ENCODE measurements around the gene ZBTB7C. TPM values are rescaled to one million over a fixed set of nuclear protein-coding genes. Genes with fewer than 3 reads are reported as not detected.

The ZBTB7C gene
- polyA plus RNA-seq, 1 of the 3 experiments (the other 2 are of a cell fraction), result 0.05 TPM

DNA sequence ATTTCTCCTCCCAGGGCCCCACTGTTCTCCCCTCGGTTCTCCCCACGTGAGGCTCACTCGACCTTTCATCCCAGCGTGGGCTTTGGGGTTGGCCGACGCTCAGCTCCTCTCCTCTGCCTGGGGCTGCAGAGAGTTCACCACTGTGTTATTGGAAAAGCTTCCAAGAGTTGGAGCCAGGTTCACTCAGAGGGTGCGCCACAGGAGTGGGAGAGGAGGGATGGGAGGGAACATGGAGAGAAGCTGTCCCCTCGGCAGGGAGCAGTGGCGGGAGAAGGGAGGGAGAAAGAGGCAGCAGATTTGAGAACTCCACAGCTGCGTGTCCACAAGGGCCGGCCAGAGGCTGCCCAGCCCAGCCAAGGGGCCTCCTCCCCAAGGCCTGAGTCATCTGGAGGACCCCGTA lies 281.6 kb downstream of the ZBTB7C start:
- no peaks in the 10 kb centered on the region for H3K9me2 ChIP-seq
- no peak overlapping the region for H2AFZ ChIP-seq (ENCODE audit: low read depth)
- H3K9ac ChIP-seq, result no peak overlapping the region
- ChIA-PET POLR2A (no interaction called here), CTCF (interaction anchor here (1.0 to 1.4 kb wide), 3 partner anchors 28 to 319 kb away, joined by 3 read pairs; no protein-coding TSS in a partner anchor)
- no peak overlapping the region for H3K27ac ChIP-seq (ENCODE audit: low read depth in 2 of 2, low read length in 1 of 2)
- no peak overlapping the region for H3K4me2 ChIP-seq
- TF ChIP-seq NRF1 (IDR thresholded peaks at IDR 0.05; ENCODE audit: low read depth, low read length), result no peak
- TF ChIP-seq, protein P1, sequence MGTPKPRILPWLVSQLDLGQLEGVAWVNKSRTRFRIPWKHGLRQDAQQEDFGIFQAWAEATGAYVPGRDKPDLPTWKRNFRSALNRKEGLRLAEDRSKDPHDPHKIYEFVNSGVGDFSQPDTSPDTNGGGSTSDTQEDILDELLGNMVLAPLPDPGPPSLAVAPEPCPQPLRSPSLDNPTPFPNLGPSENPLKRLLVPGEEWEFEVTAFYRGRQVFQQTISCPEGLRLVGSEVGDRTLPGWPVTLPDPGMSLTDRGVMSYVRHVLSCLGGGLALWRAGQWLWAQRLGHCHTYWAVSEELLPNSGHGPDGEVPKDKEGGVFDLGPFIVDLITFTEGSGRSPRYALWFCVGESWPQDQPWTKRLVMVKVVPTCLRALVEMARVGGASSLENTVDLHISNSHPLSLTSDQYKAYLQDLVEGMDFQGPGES (IDR thresholded peaks at IDR 0.05; ENCODE audit: low read depth, low read length), result no peak
- TF ChIP-seq RXRA (IDR thresholded peaks at IDR 0.05; ENCODE audit: borderline replicate concordance, low read depth), result no peak
- TF ChIP-seq, protein P2, sequence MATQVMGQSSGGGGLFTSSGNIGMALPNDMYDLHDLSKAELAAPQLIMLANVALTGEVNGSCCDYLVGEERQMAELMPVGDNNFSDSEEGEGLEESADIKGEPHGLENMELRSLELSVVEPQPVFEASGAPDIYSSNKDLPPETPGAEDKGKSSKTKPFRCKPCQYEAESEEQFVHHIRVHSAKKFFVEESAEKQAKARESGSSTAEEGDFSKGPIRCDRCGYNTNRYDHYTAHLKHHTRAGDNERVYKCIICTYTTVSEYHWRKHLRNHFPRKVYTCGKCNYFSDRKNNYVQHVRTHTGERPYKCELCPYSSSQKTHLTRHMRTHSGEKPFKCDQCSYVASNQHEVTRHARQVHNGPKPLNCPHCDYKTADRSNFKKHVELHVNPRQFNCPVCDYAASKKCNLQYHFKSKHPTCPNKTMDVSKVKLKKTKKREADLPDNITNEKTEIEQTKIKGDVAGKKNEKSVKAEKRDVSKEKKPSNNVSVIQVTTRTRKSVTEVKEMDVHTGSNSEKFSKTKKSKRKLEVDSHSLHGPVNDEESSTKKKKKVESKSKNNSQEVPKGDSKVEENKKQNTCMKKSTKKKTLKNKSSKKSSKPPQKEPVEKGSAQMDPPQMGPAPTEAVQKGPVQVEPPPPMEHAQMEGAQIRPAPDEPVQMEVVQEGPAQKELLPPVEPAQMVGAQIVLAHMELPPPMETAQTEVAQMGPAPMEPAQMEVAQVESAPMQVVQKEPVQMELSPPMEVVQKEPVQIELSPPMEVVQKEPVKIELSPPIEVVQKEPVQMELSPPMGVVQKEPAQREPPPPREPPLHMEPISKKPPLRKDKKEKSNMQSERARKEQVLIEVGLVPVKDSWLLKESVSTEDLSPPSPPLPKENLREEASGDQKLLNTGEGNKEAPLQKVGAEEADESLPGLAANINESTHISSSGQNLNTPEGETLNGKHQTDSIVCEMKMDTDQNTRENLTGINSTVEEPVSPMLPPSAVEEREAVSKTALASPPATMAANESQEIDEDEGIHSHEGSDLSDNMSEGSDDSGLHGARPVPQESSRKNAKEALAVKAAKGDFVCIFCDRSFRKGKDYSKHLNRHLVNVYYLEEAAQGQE (IDR thresholded peaks at IDR 0.05; ENCODE audit: low read depth, low read length), result no peak
- TF ChIP-seq TAF1 (IDR thresholded peaks at IDR 0.05; ENCODE audit: borderline replicate concordance, low read depth, low read length), result no peak
- TF ChIP-seq, protein P3, sequence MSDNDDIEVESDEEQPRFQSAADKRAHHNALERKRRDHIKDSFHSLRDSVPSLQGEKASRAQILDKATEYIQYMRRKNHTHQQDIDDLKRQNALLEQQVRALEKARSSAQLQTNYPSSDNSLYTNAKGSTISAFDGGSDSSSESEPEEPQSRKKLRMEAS (IDR thresholded peaks at IDR 0.05; ENCODE audit: low read depth), result no peak
- TF ChIP-seq GABPA (IDR thresholded peaks at IDR 0.05; ENCODE audit: low read depth), result no peak
- TF ChIP-seq POLR2AphosphoS5 (IDR thresholded peaks at IDR 0.05; ENCODE audit: low read depth, low read length), result no peak
- TF ChIP-seq ELF1 (IDR thresholded peaks at IDR 0.05), result no peak
- TF ChIP-seq, protein P4, sequence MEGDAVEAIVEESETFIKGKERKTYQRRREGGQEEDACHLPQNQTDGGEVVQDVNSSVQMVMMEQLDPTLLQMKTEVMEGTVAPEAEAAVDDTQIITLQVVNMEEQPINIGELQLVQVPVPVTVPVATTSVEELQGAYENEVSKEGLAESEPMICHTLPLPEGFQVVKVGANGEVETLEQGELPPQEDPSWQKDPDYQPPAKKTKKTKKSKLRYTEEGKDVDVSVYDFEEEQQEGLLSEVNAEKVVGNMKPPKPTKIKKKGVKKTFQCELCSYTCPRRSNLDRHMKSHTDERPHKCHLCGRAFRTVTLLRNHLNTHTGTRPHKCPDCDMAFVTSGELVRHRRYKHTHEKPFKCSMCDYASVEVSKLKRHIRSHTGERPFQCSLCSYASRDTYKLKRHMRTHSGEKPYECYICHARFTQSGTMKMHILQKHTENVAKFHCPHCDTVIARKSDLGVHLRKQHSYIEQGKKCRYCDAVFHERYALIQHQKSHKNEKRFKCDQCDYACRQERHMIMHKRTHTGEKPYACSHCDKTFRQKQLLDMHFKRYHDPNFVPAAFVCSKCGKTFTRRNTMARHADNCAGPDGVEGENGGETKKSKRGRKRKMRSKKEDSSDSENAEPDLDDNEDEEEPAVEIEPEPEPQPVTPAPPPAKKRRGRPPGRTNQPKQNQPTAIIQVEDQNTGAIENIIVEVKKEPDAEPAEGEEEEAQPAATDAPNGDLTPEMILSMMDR (IDR thresholded peaks at IDR 0.05), result no peak
- no peak for TF ChIP-seq YY1 (IDR thresholded peaks at IDR 0.05; ENCODE audit: low read depth)
- TF ChIP-seq, protein P5, sequence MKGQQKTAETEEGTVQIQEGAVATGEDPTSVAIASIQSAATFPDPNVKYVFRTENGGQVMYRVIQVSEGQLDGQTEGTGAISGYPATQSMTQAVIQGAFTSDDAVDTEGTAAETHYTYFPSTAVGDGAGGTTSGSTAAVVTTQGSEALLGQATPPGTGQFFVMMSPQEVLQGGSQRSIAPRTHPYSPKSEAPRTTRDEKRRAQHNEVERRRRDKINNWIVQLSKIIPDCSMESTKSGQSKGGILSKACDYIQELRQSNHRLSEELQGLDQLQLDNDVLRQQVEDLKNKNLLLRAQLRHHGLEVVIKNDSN (IDR thresholded peaks at IDR 0.05; ENCODE audit: borderline replicate concordance, low read depth), result no peak
- TF ChIP-seq FOXJ3 (CRISPR knock-in tag; IDR thresholded peaks at IDR 0.05), result no peak
- no peak for TF ChIP-seq EZH2phosphoT487 (IDR thresholded peaks at IDR 0.05; ENCODE audit: borderline replicate concordance, low read depth)
- TF ChIP-seq, protein P6, sequence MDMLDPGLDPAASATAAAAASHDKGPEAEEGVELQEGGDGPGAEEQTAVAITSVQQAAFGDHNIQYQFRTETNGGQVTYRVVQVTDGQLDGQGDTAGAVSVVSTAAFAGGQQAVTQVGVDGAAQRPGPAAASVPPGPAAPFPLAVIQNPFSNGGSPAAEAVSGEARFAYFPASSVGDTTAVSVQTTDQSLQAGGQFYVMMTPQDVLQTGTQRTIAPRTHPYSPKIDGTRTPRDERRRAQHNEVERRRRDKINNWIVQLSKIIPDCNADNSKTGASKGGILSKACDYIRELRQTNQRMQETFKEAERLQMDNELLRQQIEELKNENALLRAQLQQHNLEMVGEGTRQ (IDR thresholded peaks at IDR 0.05; ENCODE audit: borderline replicate concordance, low read depth, low read length), result no peak
- no peak for TF ChIP-seq MEF2A (IDR thresholded peaks at IDR 0.05; ENCODE audit: borderline replicate concordance, low read depth)
- no peak for TF ChIP-seq RAD21 (IDR thresholded peaks at IDR 0.05; ENCODE audit: low read length)
- no peak for TF ChIP-seq MXI1 (IDR thresholded peaks at IDR 0.05; ENCODE audit: low read depth, low read length)
- peaks cover 0 to 53% of the 10 kb centered on the region in 2 experiments; a peak in 2 of 4 replicates for H3K4me1 ChIP-seq (ENCODE audit: control insufficient read depth in 1 of 2, insufficient read depth in 2 of 2, low read depth in 1 of 2, low read length in 1 of 2)
- no peaks in the 10 kb centered on the region for H3K9me3 ChIP-seq
- no peak overlapping the region for H3K4me3 ChIP-seq (ENCODE audit: low read depth in 2 of 2, low read length in 1 of 2)
- 0 out of 2 replicates have a peak, but pooled peaks cover 3% of the 10 kb centered on the region for H3K27me3 ChIP-seq (ENCODE audit: insufficient read depth)
- no peaks in the 10 kb centered on the region for H3F3A ChIP-seq (replicated peaks; ENCODE audit: insufficient read depth)
- H3K79me2 ChIP-seq (ENCODE audit: insufficient read depth), result no peaks in the 10 kb centered on the region
- no peak for DNase-seq
- H3K36me3 ChIP-seq (replicated peaks in 1 of 2; ENCODE audit: control insufficient read depth in 1 of 2, insufficient read depth in 2 of 2, low read length in 1 of 2), result no peaks in the 10 kb centered on the region
- 77% methylated on average over 10 of the region's 12 CpGs for WGBS (ENCODE audit: low lambda C conversion rate)
- H4K20me1 ChIP-seq (ENCODE audit: insufficient read depth), result no peaks in the 10 kb centered on the region

Data from SK-N-SH (cell line).